Measurements from ENCODE around the gene CCSER2. TPM values are rescaled to one million over a fixed set of nuclear protein-coding genes. Genes with fewer than 3 reads are reported as not detected.

Gene CCSER2
- total RNA-seq, 1 experiment from 2014 or later = 28.9 TPM

DNA sequence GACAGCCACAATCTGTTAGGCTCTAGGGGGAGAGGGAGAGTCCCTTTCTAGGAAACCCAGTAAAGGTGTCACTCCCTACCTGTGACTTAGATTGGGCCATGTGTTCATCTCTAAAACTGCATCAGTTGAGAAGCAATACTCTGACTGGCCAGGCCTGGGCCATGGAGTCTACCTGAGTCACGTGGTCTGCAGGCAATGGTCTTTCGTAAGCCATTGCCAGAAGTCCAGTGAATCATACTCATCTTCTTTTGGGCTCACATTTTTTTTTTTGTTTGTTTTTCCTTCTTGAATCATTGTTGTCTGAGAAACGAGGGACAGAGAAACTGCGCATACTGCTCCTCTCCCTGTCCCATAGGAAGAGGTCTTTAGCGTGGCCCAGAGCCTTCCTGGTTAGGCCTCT is 215.6 kb downstream of the CCSER2 start:
- H3K36me3 ChIP-seq (ENCODE audit: control insufficient read depth in 1 of 2, insufficient read depth in 2 of 2, low read length in 2 of 2) = no peaks in the 10 kb centered on the region
- no peaks in the 10 kb centered on the region for H3K9me2 ChIP-seq (ENCODE audit: insufficient read depth)
- intact Hi-C loops (cut with micrococcal nuclease) = no loop called here
- ATAC-seq (no peak), DNase-seq (ENCODE audit: low read depth, low spot score) (no peak)
- H2AFZ ChIP-seq (ENCODE audit: low read depth, low read length, poor library complexity, severe bottlenecking) = no peak overlapping the region
- H3K79me2 ChIP-seq (ENCODE audit: insufficient read depth, low read length) = no peaks in the 10 kb centered on the region
- no peak overlapping the region for H3K4me2 ChIP-seq (ENCODE audit: low read length)
- no peak overlapping the region for H3K27ac ChIP-seq (ENCODE audit: low read depth, low read length)
- TF ChIP-seq ZFX (IDR thresholded peaks at IDR 0.05) (no peak), EGR1 (IDR thresholded peaks at IDR 0.05; ENCODE audit: low read depth) (no peak), ZNF274 (IDR thresholded peaks at IDR 0.05; ENCODE audit: low read depth, low read length) (no peak), EZH2 (IDR thresholded peaks at IDR 0.05) (no peak), POLR2A (IDR thresholded peaks at IDR 0.05; ENCODE audit: borderline replicate concordance, extremely low read depth, insufficient read depth, insufficient read length) (no peak), SRF (IDR thresholded peaks at IDR 0.05; ENCODE audit: low read depth) (no peak), CEBPB (IDR thresholded peaks at IDR 0.05; ENCODE audit: low read depth) (no peak), CBX3 (IDR thresholded peaks at IDR 0.05; ENCODE audit: low read depth) (no peak), TCF7L2 (IDR thresholded peaks at IDR 0.05; ENCODE audit: borderline replicate concordance, extremely low read depth, insufficient read depth, insufficient read length) (no peak), SIN3A (IDR thresholded peaks at IDR 0.05; ENCODE audit: low read depth) (no peak), RAD21 (IDR thresholded peaks at IDR 0.05; ENCODE audit: low read depth) (no peak)
- TF ChIP-seq, protein P1, sequence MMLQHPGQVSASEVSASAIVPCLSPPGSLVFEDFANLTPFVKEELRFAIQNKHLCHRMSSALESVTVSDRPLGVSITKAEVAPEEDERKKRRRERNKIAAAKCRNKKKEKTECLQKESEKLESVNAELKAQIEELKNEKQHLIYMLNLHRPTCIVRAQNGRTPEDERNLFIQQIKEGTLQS (IDR thresholded peaks at IDR 0.05) = no peak
- TF ChIP-seq, protein P2, sequence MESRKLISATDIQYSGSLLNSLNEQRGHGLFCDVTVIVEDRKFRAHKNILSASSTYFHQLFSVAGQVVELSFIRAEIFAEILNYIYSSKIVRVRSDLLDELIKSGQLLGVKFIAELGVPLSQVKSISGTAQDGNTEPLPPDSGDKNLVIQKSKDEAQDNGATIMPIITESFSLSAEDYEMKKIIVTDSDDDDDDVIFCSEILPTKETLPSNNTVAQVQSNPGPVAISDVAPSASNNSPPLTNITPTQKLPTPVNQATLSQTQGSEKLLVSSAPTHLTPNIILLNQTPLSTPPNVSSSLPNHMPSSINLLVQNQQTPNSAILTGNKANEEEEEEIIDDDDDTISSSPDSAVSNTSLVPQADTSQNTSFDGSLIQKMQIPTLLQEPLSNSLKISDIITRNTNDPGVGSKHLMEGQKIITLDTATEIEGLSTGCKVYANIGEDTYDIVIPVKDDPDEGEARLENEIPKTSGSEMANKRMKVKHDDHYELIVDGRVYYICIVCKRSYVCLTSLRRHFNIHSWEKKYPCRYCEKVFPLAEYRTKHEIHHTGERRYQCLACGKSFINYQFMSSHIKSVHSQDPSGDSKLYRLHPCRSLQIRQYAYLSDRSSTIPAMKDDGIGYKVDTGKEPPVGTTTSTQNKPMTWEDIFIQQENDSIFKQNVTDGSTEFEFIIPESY (IDR thresholded peaks at IDR 0.05; ENCODE audit: extremely low read depth, insufficient replicate concordance, low read length) = no peak
- TF ChIP-seq, protein P3, sequence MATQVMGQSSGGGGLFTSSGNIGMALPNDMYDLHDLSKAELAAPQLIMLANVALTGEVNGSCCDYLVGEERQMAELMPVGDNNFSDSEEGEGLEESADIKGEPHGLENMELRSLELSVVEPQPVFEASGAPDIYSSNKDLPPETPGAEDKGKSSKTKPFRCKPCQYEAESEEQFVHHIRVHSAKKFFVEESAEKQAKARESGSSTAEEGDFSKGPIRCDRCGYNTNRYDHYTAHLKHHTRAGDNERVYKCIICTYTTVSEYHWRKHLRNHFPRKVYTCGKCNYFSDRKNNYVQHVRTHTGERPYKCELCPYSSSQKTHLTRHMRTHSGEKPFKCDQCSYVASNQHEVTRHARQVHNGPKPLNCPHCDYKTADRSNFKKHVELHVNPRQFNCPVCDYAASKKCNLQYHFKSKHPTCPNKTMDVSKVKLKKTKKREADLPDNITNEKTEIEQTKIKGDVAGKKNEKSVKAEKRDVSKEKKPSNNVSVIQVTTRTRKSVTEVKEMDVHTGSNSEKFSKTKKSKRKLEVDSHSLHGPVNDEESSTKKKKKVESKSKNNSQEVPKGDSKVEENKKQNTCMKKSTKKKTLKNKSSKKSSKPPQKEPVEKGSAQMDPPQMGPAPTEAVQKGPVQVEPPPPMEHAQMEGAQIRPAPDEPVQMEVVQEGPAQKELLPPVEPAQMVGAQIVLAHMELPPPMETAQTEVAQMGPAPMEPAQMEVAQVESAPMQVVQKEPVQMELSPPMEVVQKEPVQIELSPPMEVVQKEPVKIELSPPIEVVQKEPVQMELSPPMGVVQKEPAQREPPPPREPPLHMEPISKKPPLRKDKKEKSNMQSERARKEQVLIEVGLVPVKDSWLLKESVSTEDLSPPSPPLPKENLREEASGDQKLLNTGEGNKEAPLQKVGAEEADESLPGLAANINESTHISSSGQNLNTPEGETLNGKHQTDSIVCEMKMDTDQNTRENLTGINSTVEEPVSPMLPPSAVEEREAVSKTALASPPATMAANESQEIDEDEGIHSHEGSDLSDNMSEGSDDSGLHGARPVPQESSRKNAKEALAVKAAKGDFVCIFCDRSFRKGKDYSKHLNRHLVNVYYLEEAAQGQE (IDR thresholded peaks at IDR 0.05; ENCODE audit: low read depth) = no peak
- no peak overlapping the region for H3K4me3 ChIP-seq (replicated peaks in 1 of 2; ENCODE audit: low read depth in 1 of 2, low read length in 2 of 2)
- 0 out of 2 replicates have a peak, but pooled peaks cover 1% of the 10 kb centered on the region for H3K27me3 ChIP-seq (ENCODE audit: insufficient read depth, low read length)
- H3K4me1 ChIP-seq (ENCODE audit: control insufficient read depth in 1 of 2, insufficient read depth in 2 of 2, low read length in 2 of 2) = peaks cover 0 to 20% of the 10 kb centered on the region in 2 experiments; a peak in 2 of 4 replicates
- ChIA-PET POLR2A (no interaction called here), RAD21 (ENCODE audit: low non-redundant PET in 1 of 2, low total read pairs in 2 of 2, uncharacterized antibody in 2 of 2, unreplicated experiment in 2 of 2) (no interaction called here), CTCF (no interaction called here)
- H4K20me1 ChIP-seq (ENCODE audit: insufficient read depth) = no peaks in the 10 kb centered on the region
- no TSS peak for BruUV-seq (replicated peaks)
- no peak overlapping the region for H3K9ac ChIP-seq (ENCODE audit: low read length)
- no peaks in the 10 kb centered on the region for H3K9me3 ChIP-seq (ENCODE audit: control insufficient read depth in 1 of 2, insufficient read depth in 1 of 2, low read depth in 1 of 2, low read length in 2 of 2)
